Neural cell (in vitro differentiated cells): Measurements from ENCODE around the gene DOHH.

Experiments
- EP300 ChIP-seq: fragments of 450-650 bp; conservative IDR thresholded peaks from 2 replicates; pipeline ENCODE4 v1.6.1; 2014; ENCODE audit warnings: antibody characterized with exemption, mild to moderate bottlenecking, moderate library complexity; ENCODE audit not compliant: poor library complexity, severe bottlenecking
- EZH2 ChIP-seq: fragments of 200-600, 300-800 bp; shearing (Covaris generic), sonication (generic); IDR thresholded peaks from 2 replicates; pipeline ENCODE4 v1.6.1; 2014; ENCODE audit warnings: antibody characterized with exemption, low read length, borderline replicate concordance, mild to moderate bottlenecking; ENCODE audit not compliant: insufficient read depth, poor library complexity, severe bottlenecking
- MXI1 ChIP-seq: fragments of 450-650 bp; conservative IDR thresholded peaks from 2 replicates; pipeline ENCODE4 v1.6.1; 2014; ENCODE audit warnings: antibody characterized with exemption, mild to moderate bottlenecking; ENCODE audit not compliant: poor library complexity, severe bottlenecking
- POLR2AphosphoS5 ChIP-seq: IDR thresholded peaks from 2 replicates; pipeline ENCODE4 v1.6.1; 2012
- RAD21 ChIP-seq: fragments of 450-650 bp; conservative IDR thresholded peaks from 2 replicates; pipeline ENCODE4 v1.6.1; 2014; ENCODE audit warnings: antibody characterized with exemption, mild to moderate bottlenecking, moderate library complexity
- REST ChIP-seq: IDR thresholded peaks from 2 replicates; pipeline ENCODE4 v1.6.1; 2012; ENCODE audit warnings: borderline replicate concordance
- SMC3 ChIP-seq: fragments of 450-650 bp; conservative IDR thresholded peaks from 2 replicates; pipeline ENCODE4 v1.6.1; 2014; ENCODE audit warnings: antibody characterized with exemption, mild to moderate bottlenecking, moderate library complexity; ENCODE audit not compliant: poor library complexity
- TAF1 ChIP-seq: IDR thresholded peaks from 2 replicates; pipeline ENCODE4 v1.6.1; 2012; ENCODE audit warnings: low read depth
- TF ChIP-seq, protein P1 (sequence below): fragments of 450-650 bp; IDR thresholded peaks from 2 replicates; pipeline ENCODE4 v1.5.1; 2014; ENCODE audit warnings: antibody characterized with exemption, mild to moderate bottlenecking, moderate library complexity; ENCODE audit not compliant: poor library complexity, severe bottlenecking

GRCh38 chr19:3452171-3452941, 48.1 kb downstream of the DOHH start:
- TF ChIP-seq, protein P1, sequence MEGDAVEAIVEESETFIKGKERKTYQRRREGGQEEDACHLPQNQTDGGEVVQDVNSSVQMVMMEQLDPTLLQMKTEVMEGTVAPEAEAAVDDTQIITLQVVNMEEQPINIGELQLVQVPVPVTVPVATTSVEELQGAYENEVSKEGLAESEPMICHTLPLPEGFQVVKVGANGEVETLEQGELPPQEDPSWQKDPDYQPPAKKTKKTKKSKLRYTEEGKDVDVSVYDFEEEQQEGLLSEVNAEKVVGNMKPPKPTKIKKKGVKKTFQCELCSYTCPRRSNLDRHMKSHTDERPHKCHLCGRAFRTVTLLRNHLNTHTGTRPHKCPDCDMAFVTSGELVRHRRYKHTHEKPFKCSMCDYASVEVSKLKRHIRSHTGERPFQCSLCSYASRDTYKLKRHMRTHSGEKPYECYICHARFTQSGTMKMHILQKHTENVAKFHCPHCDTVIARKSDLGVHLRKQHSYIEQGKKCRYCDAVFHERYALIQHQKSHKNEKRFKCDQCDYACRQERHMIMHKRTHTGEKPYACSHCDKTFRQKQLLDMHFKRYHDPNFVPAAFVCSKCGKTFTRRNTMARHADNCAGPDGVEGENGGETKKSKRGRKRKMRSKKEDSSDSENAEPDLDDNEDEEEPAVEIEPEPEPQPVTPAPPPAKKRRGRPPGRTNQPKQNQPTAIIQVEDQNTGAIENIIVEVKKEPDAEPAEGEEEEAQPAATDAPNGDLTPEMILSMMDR, result no peak
- no peak for TF ChIP-seq REST
- no peak for TF ChIP-seq EP300
- TF ChIP-seq POLR2AphosphoS5, result no peak
- no peak for TF ChIP-seq TAF1
- no peak for TF ChIP-seq EZH2
- TF ChIP-seq RAD21, result no peak
- TF ChIP-seq SMC3, result no peak
- no peak for TF ChIP-seq MXI1
